Transverse colon (tissue), 3 donors: ENCODE results near the gene DNAJB6.

Source experiments
- CTCF ChIP-seq, 5 experiments: fragments of 200-600 bp in 3 of 5; fragments of 450-650 bp in 2 of 5; sonication (generic) in 3 of 5; IDR thresholded peaks; 1 replicate in 2 of 5; 2 replicates in 3 of 5; pipeline ENCODE4 v1.5.1; 2016 to 2017; ENCODE audit warnings: antibody characterized with exemption in 5 of 5, inconsistent platforms in 3 of 5, mild to moderate bottlenecking in 2 of 5, moderate library complexity in 1 of 5
- POLR2A ChIP-seq: fragments of 450-650 bp; IDR thresholded peaks from one replicate; pipeline ENCODE4 v1.6.1; 2016; ENCODE audit warnings: antibody characterized with exemption, mild to moderate bottlenecking, moderate library complexity

GRCh38 chr7:157438121-157439025 is 101.6 kb downstream of the DNAJB6 start:
- TF ChIP-seq CTCF (IDR thresholded peaks at IDR 0.05): no peak
- TF ChIP-seq POLR2A: no peak
